HepG2 (cell line): Measurements from ENCODE around the gene SNX10. TPM values are rescaled to one million over a fixed set of nuclear protein-coding genes. Genes with fewer than 3 reads are reported as not detected.

Source experiments
- ARID4A ChIP-seq: sonication (generic); formaldehyde crosslinking; IDR thresholded peaks from 2 replicates; pipeline ENCODE4 v1.5.0; 2020; ENCODE audit warnings: mild to moderate bottlenecking, missing genetic modification reagents, borderline replicate concordance
- CREM ChIP-seq, 2 experiments: sonication (generic) in 1 of 2; formaldehyde crosslinking in 1 of 2; IDR thresholded peaks; 2 replicates each; pipeline versions ENCODE4 v1.4.0 to v1.6.1; 2016 to 2020; ENCODE audit warnings: antibody characterized with exemption in 1 of 2, mild to moderate bottlenecking in 1 of 2, missing genetic modification reagents in 1 of 2
- GFI1 ChIP-seq: sonication (generic); formaldehyde crosslinking; IDR thresholded peaks from 2 replicates; pipeline ENCODE4 v1.5.0; 2020; ENCODE audit warnings: missing genetic modification reagents, mild to moderate bottlenecking, borderline replicate concordance
- HNF1B ChIP-seq: sonication (generic); formaldehyde crosslinking; IDR thresholded peaks from 2 replicates; pipeline ENCODE4 v1.5.1; 2020; ENCODE audit warnings: mild to moderate bottlenecking, moderate library complexity, missing genetic modification reagents
- KLF16 ChIP-seq, 2 experiments: sonication (generic) in 1 of 2; formaldehyde crosslinking in 1 of 2; IDR thresholded peaks; 2 replicates each; pipeline versions ENCODE4 v1.6.1 to v1.8.0; 2016 to 2023; ENCODE audit warnings: missing genetic modification reagents in 2 of 2, missing compliant biosample characterization in 1 of 2
- LCORL ChIP-seq, 2 experiments: fragments of 450-650 bp in 1 of 2; sonication (generic) in 1 of 2; formaldehyde crosslinking in 1 of 2; IDR thresholded peaks; 2 replicates each; pipeline versions ENCODE4 v1.5.0 to v1.6.1; 2017 to 2020; ENCODE audit warnings: antibody characterized with exemption in 1 of 2, missing genetic modification reagents in 1 of 2
- PAF1 ChIP-seq: IDR thresholded peaks from 2 replicates; pipeline ENCODE4 v1.6.1; 2016; ENCODE audit warnings: missing genetic modification reagents, missing compliant biosample characterization
- SAP130 ChIP-seq: IDR thresholded peaks from 2 replicates; pipeline ENCODE4 v1.6.1; 2016; ENCODE audit warnings: low read depth
- SIN3A ChIP-seq: IDR thresholded peaks from 2 replicates; pipeline ENCODE4 v1.6.1; 2011; ENCODE audit warnings: low read depth, mild to moderate bottlenecking, control low read depth, low read length, borderline replicate concordance
- ZBTB3 ChIP-seq: sonication (generic); formaldehyde crosslinking; IDR thresholded peaks from 2 replicates; pipeline ENCODE4 v1.4.0; 2020; ENCODE audit warnings: low read depth, mild to moderate bottlenecking, moderate library complexity, missing genetic modification reagents, borderline replicate concordance
- ZBTB38 ChIP-seq: sonication (generic); formaldehyde crosslinking; IDR thresholded peaks from 2 replicates; pipeline ENCODE4 v1.5.1; 2020; ENCODE audit warnings: mild to moderate bottlenecking, missing genetic modification reagents
- ZMYM2 ChIP-seq: sonication (generic); formaldehyde crosslinking; IDR thresholded peaks from 2 replicates; pipeline ENCODE4 v1.8.0; 2022; ENCODE audit warnings: mild to moderate bottlenecking, missing genetic modification reagents
- ZNF207 ChIP-seq: fragments of 450-650 bp; IDR thresholded peaks from 2 replicates; pipeline ENCODE4 v1.6.1; 2016; ENCODE audit warnings: antibody characterized with exemption, borderline replicate concordance
- ZNF430 ChIP-seq: sonication (generic); formaldehyde crosslinking; IDR thresholded peaks from 2 replicates; pipeline ENCODE4 v1.9.0; 2021; ENCODE audit warnings: mild to moderate bottlenecking, missing genetic modification reagents
- polyA plus RNA-seq, 8 experiments: library from polyadenylated mRNA; depleted of rRNA in 3 of 8; stranded (reverse) in 7 of 8; unstranded in 1 of 8; fragments of >200 nt; fragmentation: Illumina TruSeq in 4 of 8; extraction: Trizol in 4 of 8; gene quantifications; 2 replicates each; pipeline versions ENCODE4 v1.2.1 to v1.2.3, GENCODE V29; 2011 to 2016; ENCODE audit warnings: low read depth in 4 of 8, missing spikeins in 1 of 8, mixed read lengths in 1 of 8; ENCODE audit not compliant: insufficient read depth in 1 of 8
- total RNA-seq, 5 experiments: library from RNA; depleted of rRNA; stranded (reverse); fragments of >200 nt; fragmentation: Illumina TruSeq; extraction: Trizol; gene quantifications; 2 replicates each; pipeline ENCODE4 v1.2.3, GENCODE V29; 2016; ENCODE audit warnings: low read depth in 1 of 5
- TF ChIP-seq, protein P1 (sequence below): IDR thresholded peaks from 2 replicates; pipeline ENCODE4 v1.6.1; 2016; ENCODE audit warnings: mild to moderate bottlenecking

Gene SNX10
- total and polyA plus RNA-seq, 2 of the 13 experiments (the other 11 are each of a cell fraction or from before 2014, with no cell fraction given), result 26.0 to 27.6 TPM

GRCh38 chr7:26305869-26306665 is 14.4 kb downstream of the SNX10 start (continued):
- TF ChIP-seq ZBTB3 (no peak), ZMYM2 (0 out of 2 replicates have a peak, but pooled peaks have one; percentile 50), SAP130 (CRISPR knock-in tag) (peak; percentile 5; the same call in 1 of the 2 replicates), ARID4A (peak; percentile 19; the same call in 1 of the 2 replicates), SIN3A (0 out of 2 replicates have a peak, but pooled peaks have one; percentile 7), GFI1 (CRISPR knock-in tag) (peak; percentile 46; the same call in 1 of the 2 replicates), HNF1B (CRISPR knock-in tag) (0 out of 2 replicates have a peak, but pooled peaks have one; percentile 3), KLF16 (CRISPR knock-in tag; IDR thresholded peaks at IDR 0.05) (0 out of 4 replicates have a peak, but pooled peaks of 1 of the 2 experiments have one; percentile 12), CREM (IDR thresholded peaks at IDR 0.05) (0 out of 2 replicates have a peak, but pooled peaks have one; percentile 11), CREM (CRISPR knock-in tag; IDR thresholded peaks at IDR 0.05) (no peak), ZNF430 (CRISPR knock-in tag) (peak; percentile 56), LCORL (IDR thresholded peaks at IDR 0.05) (no peak), LCORL (CRISPR knock-in tag; IDR thresholded peaks at IDR 0.05) (peak; percentile 15; the same call in 1 of the 2 replicates), PAF1 (no peak), ZBTB38 (CRISPR knock-in tag) (peak; percentile 52; the same call in 1 of the 2 replicates), ZNF207 (no peak)
- TF ChIP-seq, protein P1, sequence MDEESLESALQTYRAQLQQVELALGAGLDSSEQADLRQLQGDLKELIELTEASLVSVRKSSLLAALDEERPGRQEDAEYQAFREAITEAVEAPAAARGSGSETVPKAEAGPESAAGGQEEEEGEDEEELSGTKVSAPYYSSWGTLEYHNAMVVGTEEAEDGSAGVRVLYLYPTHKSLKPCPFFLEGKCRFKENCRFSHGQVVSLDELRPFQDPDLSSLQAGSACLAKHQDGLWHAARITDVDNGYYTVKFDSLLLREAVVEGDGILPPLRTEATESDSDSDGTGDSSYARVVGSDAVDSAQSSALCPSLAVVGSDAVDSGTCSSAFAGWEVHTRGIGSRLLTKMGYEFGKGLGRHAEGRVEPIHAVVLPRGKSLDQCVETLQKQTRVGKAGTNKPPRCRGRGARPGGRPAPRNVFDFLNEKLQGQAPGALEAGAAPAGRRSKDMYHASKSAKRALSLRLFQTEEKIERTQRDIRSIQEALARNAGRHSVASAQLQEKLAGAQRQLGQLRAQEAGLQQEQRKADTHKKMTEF (CRISPR knock-in tag), result peak; percentile 2; the same call in 1 of the 2 replicates
